ENCODE results near the gene PRRT1.

The PRRT1 gene

GRCh38 chr6:32127717-32128592 lies 23.8 kb downstream of the PRRT1 start, which contains the start of gene ATF6B:
Gene ATF6B, minus strand, starts transcription at chr6:32128246. Its CDS starts 39 bp downstream, at chr6:32128207.
- no peak within 1 kb of the TSS for H2BK15ac ChIP-seq (replicated peaks; ENCODE audit: low read depth)
- H2BK5ac ChIP-seq (ENCODE audit: low read length) = peak within 1 kb of the TSS; percentile 92
- H3K79me1 ChIP-seq (ENCODE audit: low read length) = peaks cover 12% of the 10 kb centered on the region
- no peaks in the 10 kb centered on the region for H3K27me3 ChIP-seq (ENCODE audit: insufficient read depth, low read length, poor library complexity)
- H3K79me2 ChIP-seq (ENCODE audit: control insufficient read depth, insufficient read depth, low read length) = peaks cover 4% of the 10 kb centered on the region
- no peak within 1 kb of the TSS for H3K4ac ChIP-seq (ENCODE audit: low read depth, low read length)
- no peak within 1 kb of the TSS for H2AK5ac ChIP-seq (ENCODE audit: low read length)
- peak within 1 kb of the TSS; percentile 78 for H3K4me2 ChIP-seq (ENCODE audit: low read length)
- H3K18ac ChIP-seq (ENCODE audit: low read length) = peak within 1 kb of the TSS; percentile 24
- DNase-seq = peak; percentile 100
- WGBS (ENCODE audit: extremely low coverage, insufficient coverage, low lambda C conversion rate) = no CpG with 5 or more reads among the region's 44 CpGs
- H3K56ac ChIP-seq (ENCODE audit: low read length) = peak within 1 kb of the TSS; percentile 99
- peak within 1 kb of the TSS; percentile 50 for H3K27ac ChIP-seq (ENCODE audit: low read depth, low read length)
- H3K23ac ChIP-seq (ENCODE audit: low read length) = no peak within 1 kb of the TSS
- H3K4me1 ChIP-seq (ENCODE audit: control insufficient read depth, low read depth, low read length) = peaks cover 5% of the 10 kb centered on the region
- no peaks in the 10 kb centered on the region for H3K36me3 ChIP-seq (ENCODE audit: control insufficient read depth, insufficient read depth, low read length)
- H3K9ac ChIP-seq (ENCODE audit: low read length) = peak within 1 kb of the TSS; percentile 88
- H4K5ac ChIP-seq (ENCODE audit: low read length) = no peak within 1 kb of the TSS
- H3K4me3 ChIP-seq (ENCODE audit: low read length) = peak within 1 kb of the TSS; percentile 99
- H4K8ac ChIP-seq (ENCODE audit: low read depth, low read length) = no peak within 1 kb of the TSS
- no peak within 1 kb of the TSS for H2BK120ac ChIP-seq (ENCODE audit: low read depth, low read length)

- Histone ChIP-seq H2BK120ac (ENCODE audit: low read depth, low read length) (no peak overlapping the region), H3K27ac (ENCODE audit: low read depth, low read length) (no peak overlapping the region), H3K9ac (ENCODE audit: low read length) (peak overlapping the region; percentile 88), H3K27me3 (ENCODE audit: insufficient read depth, low read length, poor library complexity) (no peaks in the 10 kb centered on the region), H3K23ac (ENCODE audit: low read length) (no peak overlapping the region), H2BK15ac (replicated peaks; ENCODE audit: low read depth) (no peak overlapping the region), H3K4me3 (ENCODE audit: low read length) (peak overlapping the region; percentile 99), H2BK5ac (ENCODE audit: low read length) (no peak overlapping the region), H4K5ac (ENCODE audit: low read length) (no peak overlapping the region), H3K18ac (ENCODE audit: low read length) (no peak overlapping the region), H3K4me2 (ENCODE audit: low read length) (peak overlapping the region; percentile 78), H4K8ac (ENCODE audit: low read depth, low read length) (no peak overlapping the region), H3K79me1 (ENCODE audit: low read length) (peaks cover 12% of the 10 kb centered on the region), H3K36me3 (ENCODE audit: control insufficient read depth, insufficient read depth, low read length) (no peaks in the 10 kb centered on the region), H3K56ac (ENCODE audit: low read length) (peak overlapping the region; percentile 99), H2AK5ac (ENCODE audit: low read length) (no peak overlapping the region), H3K4me1 (ENCODE audit: control insufficient read depth, low read depth, low read length) (peaks cover 5% of the 10 kb centered on the region), H3K4ac (ENCODE audit: low read depth, low read length) (no peak overlapping the region), H3K79me2 (ENCODE audit: control insufficient read depth, insufficient read depth, low read length) (peaks cover 4% of the 10 kb centered on the region)
- DNase-seq = no peak
- WGBS (ENCODE audit: extremely low coverage, insufficient coverage, low lambda C conversion rate) = no CpG with 5 or more reads among the region's 9 CpGs
These were observed 24.4 kb downstream of the PRRT1 start for GRCh38 chr6:32127409-32127716.

GRCh38 chr6:32126880-32127279 lies 24.9 kb downstream of the PRRT1 start:
- Histone ChIP-seq H4K5ac (ENCODE audit: low read length) (no peak overlapping the region), H4K8ac (ENCODE audit: low read depth, low read length) (no peak overlapping the region), H3K36me3 (ENCODE audit: control insufficient read depth, insufficient read depth, low read length) (peaks cover 2% of the 10 kb centered on the region), H3K4me1 (ENCODE audit: control insufficient read depth, low read depth, low read length) (peaks cover 5% of the 10 kb centered on the region), H3K4me2 (ENCODE audit: low read length) (no peak overlapping the region), H3K4ac (ENCODE audit: low read depth, low read length) (no peak overlapping the region), H3K79me1 (ENCODE audit: low read length) (peaks cover 12% of the 10 kb centered on the region), H2BK5ac (ENCODE audit: low read length) (no peak overlapping the region), H3K9ac (ENCODE audit: low read length) (no peak overlapping the region), H2BK120ac (ENCODE audit: low read depth, low read length) (no peak overlapping the region), H3K23ac (ENCODE audit: low read length) (no peak overlapping the region), H3K27me3 (ENCODE audit: insufficient read depth, low read length, poor library complexity) (no peaks in the 10 kb centered on the region), H3K18ac (ENCODE audit: low read length) (no peak overlapping the region), H2AK5ac (ENCODE audit: low read length) (no peak overlapping the region), H2BK15ac (replicated peaks; ENCODE audit: low read depth) (no peak overlapping the region), H3K56ac (ENCODE audit: low read length) (no peak overlapping the region), H3K27ac (ENCODE audit: low read depth, low read length) (no peak overlapping the region), H3K79me2 (ENCODE audit: control insufficient read depth, insufficient read depth, low read length) (peaks cover 4% of the 10 kb centered on the region), H3K4me3 (ENCODE audit: low read length) (no peak overlapping the region)
- no peak for DNase-seq
- WGBS (ENCODE audit: extremely low coverage, insufficient coverage, low lambda C conversion rate) = no CpG with 5 or more reads among the region's 8 CpGs

- WGBS (ENCODE audit: extremely low coverage, insufficient coverage, low lambda C conversion rate) = no CpG with 5 or more reads among the region's 4 CpGs
- no peaks in the 10 kb centered on the region for H3K4me1 ChIP-seq (ENCODE audit: control insufficient read depth, low read depth, low read length)
- peaks cover 2% of the 10 kb centered on the region for H3K36me3 ChIP-seq (ENCODE audit: control insufficient read depth, insufficient read depth, low read length)
- H3K23ac ChIP-seq (ENCODE audit: low read length) = no peak overlapping the region
- no peak overlapping the region for H3K9ac ChIP-seq (ENCODE audit: low read length)
- H3K4ac ChIP-seq (ENCODE audit: low read depth, low read length) = no peak overlapping the region
- H4K5ac ChIP-seq (ENCODE audit: low read length) = no peak overlapping the region
- no peak overlapping the region for H2BK120ac ChIP-seq (ENCODE audit: low read depth, low read length)
- H2BK5ac ChIP-seq (ENCODE audit: low read length) = no peak overlapping the region
- H3K18ac ChIP-seq (ENCODE audit: low read length) = no peak overlapping the region
- H3K27ac ChIP-seq (ENCODE audit: low read depth, low read length) = no peak overlapping the region
- no peak for DNase-seq
- H3K56ac ChIP-seq (ENCODE audit: low read length) = no peak overlapping the region
- H2AK5ac ChIP-seq (ENCODE audit: low read length) = no peak overlapping the region
- H3K4me2 ChIP-seq (ENCODE audit: low read length) = no peak overlapping the region
- H3K27me3 ChIP-seq (ENCODE audit: insufficient read depth, low read length, poor library complexity) = no peaks in the 10 kb centered on the region
- H4K8ac ChIP-seq (ENCODE audit: low read depth, low read length) = no peak overlapping the region
- no peak overlapping the region for H2BK15ac ChIP-seq (replicated peaks; ENCODE audit: low read depth)
- no peak overlapping the region for H3K4me3 ChIP-seq (ENCODE audit: low read length)
- H3K79me1 ChIP-seq (ENCODE audit: low read length) = peaks cover 4% of the 10 kb centered on the region
- no peaks in the 10 kb centered on the region for H3K79me2 ChIP-seq (ENCODE audit: control insufficient read depth, insufficient read depth, low read length)
These were observed 28.1 kb downstream of the PRRT1 start for GRCh38 chr6:32123681-32124080.

GRCh38 chr6:32120573-32121059 lies 31.1 kb downstream of the PRRT1 start:
- H3K4me1 ChIP-seq (ENCODE audit: control insufficient read depth, low read depth, low read length) = no peaks in the 10 kb centered on the region
- H2AK5ac ChIP-seq (ENCODE audit: low read length) = no peak overlapping the region
- H3K27me3 ChIP-seq (ENCODE audit: insufficient read depth, low read length, poor library complexity) = no peaks in the 10 kb centered on the region
- no CpG with 5 or more reads among the region's 12 CpGs for WGBS (ENCODE audit: extremely low coverage, insufficient coverage, low lambda C conversion rate)
- H3K79me2 ChIP-seq (ENCODE audit: control insufficient read depth, insufficient read depth, low read length) = no peaks in the 10 kb centered on the region
- H2BK120ac ChIP-seq (ENCODE audit: low read depth, low read length) = no peak overlapping the region
- no peak overlapping the region for H3K9ac ChIP-seq (ENCODE audit: low read length)
- no peak overlapping the region for H4K8ac ChIP-seq (ENCODE audit: low read depth, low read length)
- H3K79me1 ChIP-seq (ENCODE audit: low read length) = no peaks in the 10 kb centered on the region
- no peak overlapping the region for H3K27ac ChIP-seq (ENCODE audit: low read depth, low read length)
- H3K56ac ChIP-seq (ENCODE audit: low read length) = no peak overlapping the region
- no peak overlapping the region for H3K4me3 ChIP-seq (ENCODE audit: low read length)
- no peak overlapping the region for H3K4ac ChIP-seq (ENCODE audit: low read depth, low read length)
- no peak overlapping the region for H3K4me2 ChIP-seq (ENCODE audit: low read length)
- H2BK5ac ChIP-seq (ENCODE audit: low read length) = no peak overlapping the region
- no peak overlapping the region for H3K18ac ChIP-seq (ENCODE audit: low read length)
- H3K23ac ChIP-seq (ENCODE audit: low read length) = no peak overlapping the region
- H2BK15ac ChIP-seq (replicated peaks; ENCODE audit: low read depth) = no peak overlapping the region
- no peak overlapping the region for H4K5ac ChIP-seq (ENCODE audit: low read length)
- peaks cover 2% of the 10 kb centered on the region for H3K36me3 ChIP-seq (ENCODE audit: control insufficient read depth, insufficient read depth, low read length)
- DNase-seq = no peak
